HCT116 (cell line): Measurements from ENCODE around the gene MINDY4. TPM values are rescaled to one million over a fixed set of nuclear protein-coding genes. Genes with fewer than 3 reads are reported as not detected.

Source experiments
- ATAC-seq: fragments of 200-7000 bp; cut with Tn5 transposase; 2 replicates; pipeline ENCODE4 v1.9.1; 2020; ENCODE audit warnings: mild to moderate bottlenecking, moderate library complexity
- BruUV-seq: library from RNA; stranded (reverse); fragments of 400-500 nt; replicated peaks from 2 replicates; lab custom pipeline; 2021; lab: Mats Ljungman, UMichigan
- CTCF ChIA-PET: fragments of 300-600 bp; sonication (Branson Sonifier 250); formaldehyde crosslinking; loops from one replicate; lab custom pipeline; 2021; ENCODE audit warnings: antibody characterized with exemption; lab: Charles Lee
- POLR2A ChIA-PET: fragments of 300-600, 350-600 bp; sonication (Branson Sonifier 250); formaldehyde crosslinking; loops from one replicate; lab custom pipeline; 2021; ENCODE audit warnings: antibody characterized with exemption; lab: Charles Lee
- RAD21 ChIA-PET, 2 experiments: fragments of 300-600 bp; sonication (Branson Sonifier 250); formaldehyde crosslinking; loops; one replicate each; lab custom pipeline; 2023; ENCODE audit warnings: low total read pairs in 2 of 2; ENCODE audit not compliant: uncharacterized antibody in 2 of 2, unreplicated experiment in 2 of 2, low non-redundant PET in 1 of 2; lab: Charles Lee
- DNase-seq: peaks from one replicate; pipeline ENCODE4 v3.0.0-alpha.2; 2010; ENCODE audit warnings: low read depth, low spot score
- H2AFZ ChIP-seq: fragments of 200-600 bp; shearing (Covaris generic), sonication (generic); 2 replicates; pipeline ENCODE4 v1.6.1; 2017; ENCODE audit warnings: low read depth, mixed run types, mixed read lengths, antibody characterized with exemption, low read length; ENCODE audit not compliant: poor library complexity, severe bottlenecking
- H3K27ac ChIP-seq: 2 replicates; pipeline ENCODE4 v1.5.1; 2012; ENCODE audit warnings: low read depth, low read length
- H3K27me3 ChIP-seq: fragments of 200-600 bp; sonication (generic); 2 replicates; pipeline ENCODE4 v1.6.1; 2016; ENCODE audit warnings: mixed run types, low read length, mixed read lengths; ENCODE audit not compliant: insufficient read depth
- H3K36me3 ChIP-seq, 2 experiments: fragments of 200-500 bp in 1 of 2; fragments of 200-600 bp in 1 of 2; sonication (Bioruptor generic) in 1 of 2; sonication (generic) in 1 of 2; 2 replicates each; pipeline versions ENCODE4 v1.5.1 to v1.6.1; 2014 to 2016; ENCODE audit warnings: low read length in 2 of 2, inconsistent platforms in 1 of 2, mixed read lengths in 1 of 2, mixed run types in 1 of 2; ENCODE audit not compliant: insufficient read depth in 2 of 2, control insufficient read depth in 1 of 2
- H3K4me1 ChIP-seq, 2 experiments: fragments of 200-600 bp in 1 of 2; sonication (generic) in 1 of 2; 2 replicates each; pipeline versions ENCODE4 v1.5.1 to v1.6.1; 2012 to 2017; ENCODE audit warnings: low read length in 2 of 2, inconsistent platforms in 1 of 2, mild to moderate bottlenecking in 1 of 2, mixed read lengths in 1 of 2, mixed run types in 1 of 2, moderate library complexity in 1 of 2; ENCODE audit not compliant: insufficient read depth in 2 of 2, control insufficient read depth in 1 of 2
- H3K4me2 ChIP-seq: fragments of 200-600 bp; sonication (generic); 2 replicates; pipeline ENCODE4 v1.6.1; 2017; ENCODE audit warnings: mixed run types, low read length, mixed read lengths
- H3K4me3 ChIP-seq, 2 experiments: fragments of 200-600 bp in 1 of 2; sonication (generic) in 1 of 2; replicated peaks in 1 of 2; 2 replicates each; pipeline ENCODE4 v1.5.1; 2011 to 2016; ENCODE audit warnings: low read length in 2 of 2, control low read depth in 1 of 2, low read depth in 1 of 2, mild to moderate bottlenecking in 1 of 2, mixed read lengths in 1 of 2, mixed run types in 1 of 2
- H3K79me2 ChIP-seq: fragments of 200-600 bp; sonication (generic); 2 replicates; pipeline ENCODE4 v1.6.1; 2017; ENCODE audit warnings: mild to moderate bottlenecking, mixed run types, low read length, moderate library complexity, mixed read lengths; ENCODE audit not compliant: insufficient read depth
- H3K9ac ChIP-seq: fragments of 200-600 bp; sonication (generic); 2 replicates; pipeline ENCODE4 v1.6.1; 2016; ENCODE audit warnings: low read length, mixed read lengths
- H3K9me2 ChIP-seq: fragments of 200-600 bp; sonication (generic), shearing (Covaris generic); 2 replicates; pipeline ENCODE4 v1.6.1; 2017; ENCODE audit warnings: mixed run types, mild to moderate bottlenecking, moderate library complexity; ENCODE audit not compliant: insufficient read depth
- H3K9me3 ChIP-seq, 2 experiments: fragments of 200-500 bp in 1 of 2; fragments of 200-600 bp in 1 of 2; sonication (Bioruptor generic) in 1 of 2; sonication (generic) in 1 of 2; 2 replicates each; pipeline ENCODE4 v1.6.1; 2014 to 2017; ENCODE audit warnings: low read length in 2 of 2, mixed read lengths in 2 of 2, inconsistent platforms in 1 of 2, low read depth in 1 of 2, mild to moderate bottlenecking in 1 of 2, mixed run types in 1 of 2, moderate library complexity in 1 of 2; ENCODE audit not compliant: control insufficient read depth in 1 of 2, insufficient read depth in 1 of 2
- H4K20me1 ChIP-seq: fragments of 200-600 bp; sonication (generic), shearing (Covaris generic); 2 replicates; pipeline ENCODE4 v1.6.1; 2017; ENCODE audit warnings: mixed run types, mild to moderate bottlenecking, moderate library complexity; ENCODE audit not compliant: insufficient read depth
- CBX3 ChIP-seq: IDR thresholded peaks from 2 replicates; pipeline ENCODE4 v1.6.1; 2012; ENCODE audit warnings: low read depth
- EGR1 ChIP-seq: IDR thresholded peaks from 2 replicates; pipeline ENCODE4 v1.6.1; 2012; ENCODE audit warnings: low read depth
- EZH2phosphoT487 ChIP-seq: fragments of 200-600 bp; IDR thresholded peaks from 2 replicates; pipeline ENCODE4 v1.6.1; 2018; ENCODE audit warnings: antibody characterized with exemption, borderline replicate concordance
- FOSL1 ChIP-seq: IDR thresholded peaks from 2 replicates; pipeline ENCODE4 v1.6.1; 2012; ENCODE audit warnings: low read depth
- POLR2AphosphoS5 ChIP-seq: IDR thresholded peaks from 2 replicates; pipeline ENCODE4 v1.6.1; 2011; ENCODE audit warnings: mild to moderate bottlenecking, low read depth, low read length, moderate library complexity
- RAD21 ChIP-seq: IDR thresholded peaks from 2 replicates; pipeline ENCODE4 v1.6.1; 2012; ENCODE audit warnings: low read depth, mild to moderate bottlenecking
- TCF7L2 ChIP-seq: IDR thresholded peaks from 2 replicates; pipeline ENCODE4 v1.7.0; 2011; ENCODE audit warnings: borderline replicate concordance, inconsistent platforms; ENCODE audit not compliant: insufficient read depth, insufficient read length; ENCODE audit errors: extremely low read depth
- YY1 ChIP-seq: IDR thresholded peaks from 2 replicates; pipeline ENCODE4 v1.6.1; 2011; ENCODE audit warnings: low read length, low read depth, moderate library complexity, mild to moderate bottlenecking; ENCODE audit not compliant: insufficient replicate concordance; ENCODE audit errors: extremely low read depth
- ZNF274 ChIP-seq: fragments of 200-500 bp; sonication (Bioruptor generic); IDR thresholded peaks from 2 replicates; pipeline ENCODE4 v1.6.1; 2014; ENCODE audit warnings: mild to moderate bottlenecking, low read depth, low read length, inconsistent platforms
- intact Hi-C: fragments of 100-400 bp; cut with micrococcal nuclease; formaldehyde crosslinking; loops from 2 replicates; pipeline ENCODE4 v1.10.0; 2022
- total RNA-seq: library from RNA; stranded (reverse); gene quantifications from one replicate; pipeline ENCODE4 v1.2.1, GENCODE V29; 2021; ENCODE audit not compliant: unreplicated experiment
- TF ChIP-seq, protein P1 (sequence below): IDR thresholded peaks from 2 replicates; pipeline ENCODE4 v1.6.1; 2012
- TF ChIP-seq, protein P2 (sequence below): IDR thresholded peaks from 2 replicates; pipeline ENCODE4 v1.6.1; 2012
- TF ChIP-seq, protein P3 (sequence below): IDR thresholded peaks from 2 replicates; pipeline ENCODE4 v1.6.1; 2012; ENCODE audit warnings: low read depth
- TF ChIP-seq, protein P4 (sequence below): IDR thresholded peaks from 2 replicates; pipeline ENCODE4 v1.6.1; 2011; ENCODE audit warnings: mild to moderate bottlenecking, low read length, moderate library complexity; ENCODE audit not compliant: insufficient replicate concordance; ENCODE audit errors: extremely low read depth

MINDY4 gene
- total RNA-seq, 1 experiment from 2014 or later, result 6.1 TPM

DNA sequence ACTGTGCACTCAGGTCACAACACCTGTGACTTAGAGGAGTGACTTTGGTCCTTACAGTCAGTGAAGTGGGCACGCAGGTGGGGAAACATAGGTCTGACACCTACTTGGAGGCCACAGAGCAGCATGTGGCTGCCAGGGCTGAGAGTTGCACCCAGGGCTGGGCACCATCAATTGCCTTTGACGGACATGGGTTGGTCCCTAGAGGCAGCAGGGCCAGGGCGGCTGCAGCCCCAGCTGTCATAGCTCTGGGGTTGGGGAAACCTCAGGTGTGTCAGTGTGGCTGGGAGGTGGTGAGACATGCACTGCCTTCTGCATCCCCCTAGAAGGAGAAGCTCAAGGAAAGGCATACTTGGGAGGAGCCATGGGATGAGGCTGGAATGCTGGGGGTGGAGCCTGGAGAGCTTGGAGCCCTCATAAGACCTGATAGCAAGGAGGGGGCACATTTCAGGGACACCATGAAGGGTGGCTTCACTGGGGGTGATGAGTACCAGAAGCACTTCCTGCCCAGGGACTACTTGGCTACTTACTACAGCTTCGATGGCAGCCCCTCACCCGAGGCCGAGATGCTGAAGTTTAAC lies 19.4 kb upstream of the MINDY4 start, which contains the start of gene INMT:
INMT (plus strand) TSS at position 440 of the 578 bp plus-strand sequence; CDS start at position 456, 16 bp downstream.
- intact Hi-C loops, result no loop called here
- ChIA-PET CTCF (no interaction called here), RAD21 (no interaction called here), POLR2A (no interaction called here)
- Histone ChIP-seq H4K20me1 (no peaks in the 10 kb centered on the region), H3K79me2 (no peaks in the 10 kb centered on the region), H3K36me3 (no peaks in the 10 kb centered on the region), H2AFZ (no peak within 1 kb of the TSS), H3K9me3 (no peaks in the 10 kb centered on the region), H3K4me1 (no peaks in the 10 kb centered on the region), H3K27ac (no peak within 1 kb of the TSS), H3K9ac (no peak within 1 kb of the TSS), H3K27me3 (no peaks in the 10 kb centered on the region), H3K4me3 (no peak within 1 kb of the TSS), H3K9me2 (no peaks in the 10 kb centered on the region), H3K4me2 (no peak within 1 kb of the TSS)
- ATAC-seq (no peak), DNase-seq (no peak)
- TF ChIP-seq RAD21 (no peak), YY1 (no peak), FOSL1 (no peak)
- TF ChIP-seq, protein P1, sequence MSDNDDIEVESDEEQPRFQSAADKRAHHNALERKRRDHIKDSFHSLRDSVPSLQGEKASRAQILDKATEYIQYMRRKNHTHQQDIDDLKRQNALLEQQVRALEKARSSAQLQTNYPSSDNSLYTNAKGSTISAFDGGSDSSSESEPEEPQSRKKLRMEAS, result no peak
- no TSS peak for BruUV-seq

DNA sequence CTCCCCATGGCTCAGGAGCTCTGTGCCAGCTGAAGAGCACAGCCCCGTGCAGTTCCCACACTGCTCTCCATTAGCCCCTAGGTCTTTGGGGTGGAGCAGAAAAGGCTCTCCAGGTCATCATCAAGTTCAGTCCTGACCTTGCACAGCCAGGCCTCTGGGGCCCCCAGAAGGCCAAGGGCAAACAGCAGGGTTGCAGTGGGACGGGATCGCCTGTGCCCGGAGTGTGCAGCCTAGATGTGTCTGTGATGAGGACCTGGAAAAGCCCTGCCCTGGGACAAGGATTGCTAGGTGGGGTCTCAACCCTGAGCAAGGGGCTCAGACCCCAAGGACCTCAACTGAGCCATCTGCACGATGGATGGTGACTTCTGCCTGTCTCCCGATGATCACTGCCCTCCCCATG lies 18.7 kb upstream of the MINDY4 start:
- POLR2A ChIA-PET, result no interaction called here
- Histone ChIP-seq H2AFZ (no peak overlapping the region), H4K20me1 (no peaks in the 10 kb centered on the region), H3K27ac (no peak overlapping the region), H3K27me3 (no peaks in the 10 kb centered on the region), H3K4me1 (no peaks in the 10 kb centered on the region), H3K79me2 (no peaks in the 10 kb centered on the region), H3K4me2 (no peak overlapping the region), H3K4me3 (no peak overlapping the region), H3K9me2 (no peaks in the 10 kb centered on the region), H3K9ac (no peak overlapping the region), H3K36me3 (no peaks in the 10 kb centered on the region), H3K9me3 (no peaks in the 10 kb centered on the region)
- no TSS peak for BruUV-seq
- RAD21 ChIA-PET, result no interaction called here
- TF ChIP-seq TCF7L2 (no peak), YY1 (no peak), CBX3 (no peak), EGR1 (no peak), ZNF274 (no peak), EZH2phosphoT487 (no peak), POLR2AphosphoS5 (no peak)
- TF ChIP-seq, protein P2, sequence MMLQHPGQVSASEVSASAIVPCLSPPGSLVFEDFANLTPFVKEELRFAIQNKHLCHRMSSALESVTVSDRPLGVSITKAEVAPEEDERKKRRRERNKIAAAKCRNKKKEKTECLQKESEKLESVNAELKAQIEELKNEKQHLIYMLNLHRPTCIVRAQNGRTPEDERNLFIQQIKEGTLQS, result no peak
- TF ChIP-seq, protein P3, sequence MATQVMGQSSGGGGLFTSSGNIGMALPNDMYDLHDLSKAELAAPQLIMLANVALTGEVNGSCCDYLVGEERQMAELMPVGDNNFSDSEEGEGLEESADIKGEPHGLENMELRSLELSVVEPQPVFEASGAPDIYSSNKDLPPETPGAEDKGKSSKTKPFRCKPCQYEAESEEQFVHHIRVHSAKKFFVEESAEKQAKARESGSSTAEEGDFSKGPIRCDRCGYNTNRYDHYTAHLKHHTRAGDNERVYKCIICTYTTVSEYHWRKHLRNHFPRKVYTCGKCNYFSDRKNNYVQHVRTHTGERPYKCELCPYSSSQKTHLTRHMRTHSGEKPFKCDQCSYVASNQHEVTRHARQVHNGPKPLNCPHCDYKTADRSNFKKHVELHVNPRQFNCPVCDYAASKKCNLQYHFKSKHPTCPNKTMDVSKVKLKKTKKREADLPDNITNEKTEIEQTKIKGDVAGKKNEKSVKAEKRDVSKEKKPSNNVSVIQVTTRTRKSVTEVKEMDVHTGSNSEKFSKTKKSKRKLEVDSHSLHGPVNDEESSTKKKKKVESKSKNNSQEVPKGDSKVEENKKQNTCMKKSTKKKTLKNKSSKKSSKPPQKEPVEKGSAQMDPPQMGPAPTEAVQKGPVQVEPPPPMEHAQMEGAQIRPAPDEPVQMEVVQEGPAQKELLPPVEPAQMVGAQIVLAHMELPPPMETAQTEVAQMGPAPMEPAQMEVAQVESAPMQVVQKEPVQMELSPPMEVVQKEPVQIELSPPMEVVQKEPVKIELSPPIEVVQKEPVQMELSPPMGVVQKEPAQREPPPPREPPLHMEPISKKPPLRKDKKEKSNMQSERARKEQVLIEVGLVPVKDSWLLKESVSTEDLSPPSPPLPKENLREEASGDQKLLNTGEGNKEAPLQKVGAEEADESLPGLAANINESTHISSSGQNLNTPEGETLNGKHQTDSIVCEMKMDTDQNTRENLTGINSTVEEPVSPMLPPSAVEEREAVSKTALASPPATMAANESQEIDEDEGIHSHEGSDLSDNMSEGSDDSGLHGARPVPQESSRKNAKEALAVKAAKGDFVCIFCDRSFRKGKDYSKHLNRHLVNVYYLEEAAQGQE, result no peak
- TF ChIP-seq, protein P4, sequence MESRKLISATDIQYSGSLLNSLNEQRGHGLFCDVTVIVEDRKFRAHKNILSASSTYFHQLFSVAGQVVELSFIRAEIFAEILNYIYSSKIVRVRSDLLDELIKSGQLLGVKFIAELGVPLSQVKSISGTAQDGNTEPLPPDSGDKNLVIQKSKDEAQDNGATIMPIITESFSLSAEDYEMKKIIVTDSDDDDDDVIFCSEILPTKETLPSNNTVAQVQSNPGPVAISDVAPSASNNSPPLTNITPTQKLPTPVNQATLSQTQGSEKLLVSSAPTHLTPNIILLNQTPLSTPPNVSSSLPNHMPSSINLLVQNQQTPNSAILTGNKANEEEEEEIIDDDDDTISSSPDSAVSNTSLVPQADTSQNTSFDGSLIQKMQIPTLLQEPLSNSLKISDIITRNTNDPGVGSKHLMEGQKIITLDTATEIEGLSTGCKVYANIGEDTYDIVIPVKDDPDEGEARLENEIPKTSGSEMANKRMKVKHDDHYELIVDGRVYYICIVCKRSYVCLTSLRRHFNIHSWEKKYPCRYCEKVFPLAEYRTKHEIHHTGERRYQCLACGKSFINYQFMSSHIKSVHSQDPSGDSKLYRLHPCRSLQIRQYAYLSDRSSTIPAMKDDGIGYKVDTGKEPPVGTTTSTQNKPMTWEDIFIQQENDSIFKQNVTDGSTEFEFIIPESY, result no peak
- CTCF ChIA-PET, result no interaction called here
- intact Hi-C loops, result no loop called here
- DNase-seq, result no peak
- ATAC-seq, result no peak
